Lower leg skin (tissue), 4 donors: ENCODE measurements around the gene ADAM8. TPM values are rescaled to one million over a fixed set of nuclear protein-coding genes. Genes with fewer than 3 reads are reported as not detected.
"Not testable (repeated sequence)": the region's sequence is repeated elsewhere in the genome, so short reads cannot be mapped to it uniquely, and the experiment has no call there.

Source experiments
- DNase-seq, 2 donors: peaks; one replicate each; pipeline ENCODE4 v3.0.0-alpha.2; 2019; ENCODE audit warnings: low spot score in 2 of 2
- H3K4me3 ChIP-seq: fragments of 200-600 bp; sonication (generic); 2 replicates; pipeline ENCODE4 v1.5.1; 2017; ENCODE audit warnings: mild to moderate bottlenecking, low read depth; ENCODE audit not compliant: poor library complexity, severe bottlenecking
- POLR2A ChIP-seq, 2 donors: fragments of 450-650 bp; IDR thresholded peaks; one replicate each; pipeline ENCODE4 v1.6.1; 2016 to 2017; ENCODE audit warnings: antibody characterized with exemption in 2 of 2, mild to moderate bottlenecking in 1 of 2, moderate library complexity in 1 of 2
- WGBS, 2 donors: methylation state at CpG; one replicate each; pipeline ENCODE4 v1.1.5; 2018; 5-methylcytosine and 5-hydroxymethylcytosine counted together
- intact Hi-C: fragments of 100-400 bp; cut with DNase I; formaldehyde crosslinking; loops from one replicate; pipeline ENCODE4 v1.15.0; 2023; ENCODE audit warnings: low total_unique reads
- total RNA-seq, 4 donors: library from RNA; depleted of rRNA; stranded (reverse); fragments of >200 nt; gene quantifications; one replicate each; pipeline ENCODE4 v1.1.0, GENCODE V29; 2016
- TF ChIP-seq, protein P1 (sequence below), 3 donors: fragments of 450-650 bp; IDR thresholded peaks; one replicate each; pipeline ENCODE4 v1.5.1; 2016; ENCODE audit warnings: antibody characterized with exemption in 3 of 3, mild to moderate bottlenecking in 3 of 3, moderate library complexity in 2 of 3

ADAM8 gene
- total RNA-seq, 4 donors from 2014 or later: 3.3 to 5.9 (median 4.6) TPM

DNA sequence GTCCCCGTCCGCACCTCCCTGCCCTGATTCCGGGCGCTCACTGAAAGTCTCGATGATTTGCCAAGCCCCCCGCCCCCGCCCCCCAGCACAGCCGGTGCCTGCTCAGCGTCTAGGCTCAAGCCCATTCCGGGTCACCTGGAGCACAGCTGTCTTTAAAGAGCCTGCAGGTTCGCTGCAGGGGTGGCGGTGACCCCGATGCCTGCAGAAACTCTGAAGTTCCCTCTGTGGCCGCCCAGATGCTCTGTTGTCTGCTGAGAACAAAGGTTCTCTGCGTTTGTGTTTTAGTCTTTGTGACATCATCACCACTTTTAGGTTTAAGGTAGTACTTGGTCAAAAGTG is 38.2 kb downstream of the ADAM8 start:
- no peak for TF ChIP-seq POLR2A (IDR thresholded peaks at IDR 0.05)
- TF ChIP-seq, protein P1, sequence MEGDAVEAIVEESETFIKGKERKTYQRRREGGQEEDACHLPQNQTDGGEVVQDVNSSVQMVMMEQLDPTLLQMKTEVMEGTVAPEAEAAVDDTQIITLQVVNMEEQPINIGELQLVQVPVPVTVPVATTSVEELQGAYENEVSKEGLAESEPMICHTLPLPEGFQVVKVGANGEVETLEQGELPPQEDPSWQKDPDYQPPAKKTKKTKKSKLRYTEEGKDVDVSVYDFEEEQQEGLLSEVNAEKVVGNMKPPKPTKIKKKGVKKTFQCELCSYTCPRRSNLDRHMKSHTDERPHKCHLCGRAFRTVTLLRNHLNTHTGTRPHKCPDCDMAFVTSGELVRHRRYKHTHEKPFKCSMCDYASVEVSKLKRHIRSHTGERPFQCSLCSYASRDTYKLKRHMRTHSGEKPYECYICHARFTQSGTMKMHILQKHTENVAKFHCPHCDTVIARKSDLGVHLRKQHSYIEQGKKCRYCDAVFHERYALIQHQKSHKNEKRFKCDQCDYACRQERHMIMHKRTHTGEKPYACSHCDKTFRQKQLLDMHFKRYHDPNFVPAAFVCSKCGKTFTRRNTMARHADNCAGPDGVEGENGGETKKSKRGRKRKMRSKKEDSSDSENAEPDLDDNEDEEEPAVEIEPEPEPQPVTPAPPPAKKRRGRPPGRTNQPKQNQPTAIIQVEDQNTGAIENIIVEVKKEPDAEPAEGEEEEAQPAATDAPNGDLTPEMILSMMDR (IDR thresholded peaks at IDR 0.05): no peak
- DNase-seq: no peak
- no peak overlapping the region for H3K4me3 ChIP-seq
- WGBS, 2 donors: 14 to 19% methylated on average over 11 to 13 of the region's 15 CpGs
- intact Hi-C loops: no loop called here

DNA sequence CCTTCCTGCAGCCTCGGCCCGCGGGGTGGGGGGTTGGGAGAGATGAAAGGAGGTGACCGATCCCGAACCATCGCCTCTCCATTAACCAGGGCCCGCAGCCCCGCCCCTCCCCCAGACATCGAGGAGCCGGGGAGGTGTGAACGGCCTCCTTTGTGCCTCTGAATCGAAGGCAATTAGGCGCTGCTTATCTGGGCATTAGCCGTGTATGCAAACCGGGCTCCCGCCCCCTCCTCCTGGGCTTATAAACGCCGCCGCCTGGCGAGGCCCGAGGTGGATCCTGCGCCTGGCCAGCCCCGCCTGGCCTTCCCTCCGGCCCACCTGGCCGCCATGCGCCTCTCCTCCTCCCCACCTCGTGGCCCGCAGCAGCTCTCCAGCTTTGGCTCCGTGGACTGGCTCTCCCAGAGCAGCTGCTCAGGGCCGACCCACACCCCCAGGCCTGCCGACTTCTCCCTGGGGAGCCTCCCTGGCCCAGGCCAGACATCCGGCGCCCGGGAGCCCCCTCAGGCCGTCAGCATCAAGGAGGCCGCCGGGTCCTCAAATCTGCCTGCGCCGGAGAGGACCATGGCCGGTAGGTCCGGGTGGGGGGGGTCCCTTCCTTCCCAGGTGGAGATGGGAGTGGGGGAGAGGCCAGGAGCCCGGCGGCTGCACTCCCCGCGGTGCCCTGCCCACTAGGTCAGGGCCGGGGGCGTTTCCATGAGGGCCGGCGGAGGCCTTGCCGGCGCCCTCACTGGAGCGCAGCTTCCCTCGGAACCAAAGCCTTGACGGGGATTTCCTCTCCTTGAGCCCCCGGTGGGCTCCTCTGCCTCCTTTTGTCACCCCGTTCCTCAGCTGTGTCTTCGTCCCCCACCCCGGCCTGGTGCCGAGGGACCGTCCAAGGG is 38.8 kb downstream of the ADAM8 start, which contains the start of gene VENTX:
Gene VENTX (plus strand): TSS at position 268 of the 878 bp plus-strand sequence. CDS start 60 bp downstream, at position 328.
- intact Hi-C loops: no loop called here
- 4 to 8% methylated on average over 49 to 54 of the region's 60 CpGs for WGBS, 2 donors
- TF ChIP-seq POLR2A (IDR thresholded peaks at IDR 0.05): no peak
- H3K4me3 ChIP-seq: no peak within 1 kb of the TSS
- no peak for DNase-seq

DNA sequence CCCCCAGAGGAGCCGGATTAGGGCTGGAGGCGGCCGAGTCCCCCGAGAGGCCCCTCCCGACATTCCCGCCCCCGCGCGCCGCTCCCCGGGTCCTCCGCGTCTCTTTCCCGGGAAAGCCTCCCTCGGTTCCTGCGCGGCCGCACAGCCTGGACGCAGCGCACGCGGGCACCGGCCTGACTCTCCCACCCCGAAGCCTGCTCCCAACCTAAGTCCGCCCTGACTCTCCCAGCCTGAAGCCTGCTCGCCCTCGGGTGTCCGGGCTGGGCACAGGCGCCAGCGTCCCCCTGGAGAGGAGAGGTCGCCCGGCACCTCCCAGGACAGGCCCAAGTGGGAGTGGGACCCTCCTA is 39.5 kb downstream of the ADAM8 start:
- DNase-seq: no peak
- H3K4me3 ChIP-seq: no peak overlapping the region
- intact Hi-C loops: no loop called here
- TF ChIP-seq, protein P1 (IDR thresholded peaks at IDR 0.05): no peak
- no peak for TF ChIP-seq POLR2A (IDR thresholded peaks at IDR 0.05)
- WGBS, 2 donors: 0% methylated on average over 2 to 19 of the region's 32 CpGs

DNA sequence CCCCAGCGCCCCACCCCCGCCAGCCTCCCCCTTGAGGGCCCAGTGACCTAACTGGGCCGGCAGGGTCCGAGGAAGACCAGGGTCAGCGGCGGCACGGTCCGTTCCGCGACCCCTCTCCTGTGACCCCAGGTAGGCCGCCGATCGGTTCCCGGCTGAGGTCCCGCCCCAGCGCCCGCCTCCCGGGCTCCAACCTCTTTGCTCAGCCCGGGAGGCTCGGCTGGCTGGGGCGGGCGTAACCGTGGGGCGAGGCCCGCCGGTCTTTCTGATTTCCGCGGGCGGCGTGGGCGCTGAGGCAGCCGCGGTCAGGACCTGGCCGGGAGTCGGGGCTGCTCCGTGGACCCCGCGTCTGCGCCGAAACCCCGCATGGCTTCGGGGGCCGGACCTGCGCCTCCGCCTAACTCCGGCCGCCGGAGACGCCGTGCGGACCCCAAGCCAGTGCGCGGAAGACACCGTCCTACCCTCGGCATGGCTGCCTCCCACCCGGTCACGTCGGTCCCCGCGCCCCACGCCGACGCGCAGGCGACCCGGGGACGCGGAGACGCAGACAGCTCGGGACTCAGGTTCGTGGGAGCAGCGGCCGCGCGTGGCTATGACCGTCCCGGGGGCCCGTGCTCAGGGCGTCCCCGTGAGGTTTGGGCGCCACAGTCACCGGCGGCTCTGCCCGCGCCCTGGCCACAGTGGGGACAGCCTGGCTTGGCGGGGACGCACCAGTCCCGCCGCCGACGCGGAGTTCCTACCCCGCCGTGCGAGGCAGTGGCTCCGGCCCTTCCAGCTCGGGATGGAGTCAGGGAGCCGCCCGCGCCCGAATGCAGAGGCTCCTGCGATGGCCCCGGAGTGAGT is 40.0 kb downstream of the ADAM8 start:
- intact Hi-C loops: no loop called here
- WGBS, 2 donors: 1 to 4% methylated on average over 34 to 40 of the region's 103 CpGs
- no peak for DNase-seq
- H3K4me3 ChIP-seq: no peak overlapping the region
- TF ChIP-seq, protein P1 (IDR thresholded peaks at IDR 0.05): no peak
- no peak for TF ChIP-seq POLR2A (IDR thresholded peaks at IDR 0.05)

DNA sequence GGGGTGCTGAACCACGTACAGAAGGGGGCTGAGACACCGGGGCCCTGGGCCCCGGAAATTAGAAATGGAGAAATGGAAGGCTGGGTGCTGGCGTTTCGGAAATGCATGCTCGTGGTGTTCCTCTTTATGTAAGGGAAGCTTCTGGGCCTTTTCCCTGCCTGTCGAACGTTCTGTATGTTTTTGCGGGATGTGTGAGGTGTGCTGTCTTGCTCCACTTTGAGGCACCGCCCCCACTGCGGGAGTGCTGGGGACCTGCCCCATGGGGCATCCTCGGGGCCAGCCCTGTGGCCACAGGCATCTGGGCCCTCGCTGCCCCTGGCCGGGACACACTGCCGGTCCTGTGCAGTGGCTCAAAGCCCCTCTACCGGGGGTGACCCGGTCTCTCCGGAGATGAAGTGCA is 40.7 kb downstream of the ADAM8 start:
- H3K4me3 ChIP-seq: no peak overlapping the region
- intact Hi-C loops: no loop called here
- TF ChIP-seq POLR2A (IDR thresholded peaks at IDR 0.05): no peak
- TF ChIP-seq, protein P1 (IDR thresholded peaks at IDR 0.05): no peak
- DNase-seq: no peak
- WGBS, 2 donors: 2 to 3% methylated on average over 15 to 18 of the region's 18 CpGs

DNA sequence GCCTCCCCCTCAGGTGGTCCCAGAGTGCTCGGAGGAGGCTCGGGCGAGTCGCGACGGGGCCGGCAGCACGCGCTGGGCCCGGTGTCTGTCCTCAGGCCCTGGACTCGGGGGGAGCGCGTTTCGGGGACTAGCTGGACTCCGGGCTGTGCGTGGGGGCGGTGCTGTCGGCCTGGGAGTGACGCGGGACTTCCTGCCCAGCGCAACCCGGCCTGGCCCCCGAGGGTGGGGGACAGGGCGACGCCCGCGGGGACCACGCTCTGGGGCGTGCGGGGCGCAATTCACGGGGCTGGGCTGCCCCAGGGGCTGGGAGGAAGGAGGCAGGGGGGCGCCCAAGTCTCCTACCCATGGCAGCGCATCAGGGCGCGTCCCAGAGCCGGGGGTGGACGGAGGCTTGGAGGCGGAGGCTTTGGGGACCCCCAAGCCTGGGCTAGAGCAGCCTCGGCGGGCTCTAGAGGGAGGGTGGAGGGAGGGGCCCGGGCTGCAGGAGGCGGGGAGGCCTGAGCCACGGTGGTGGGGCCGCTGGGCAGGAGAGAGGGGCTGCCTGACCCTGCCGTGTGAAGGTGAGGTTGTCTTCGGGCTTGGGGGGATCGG is 41.3 kb downstream of the ADAM8 start:
- WGBS, 2 donors: 3 to 10% methylated on average over 17 to 40 of the region's 48 CpGs
- intact Hi-C loops: no loop called here
- DNase-seq: no peak
- H3K4me3 ChIP-seq: no peak overlapping the region
- no peak for TF ChIP-seq POLR2A (IDR thresholded peaks at IDR 0.05)
- TF ChIP-seq, protein P1 (IDR thresholded peaks at IDR 0.05): no peak

DNA sequence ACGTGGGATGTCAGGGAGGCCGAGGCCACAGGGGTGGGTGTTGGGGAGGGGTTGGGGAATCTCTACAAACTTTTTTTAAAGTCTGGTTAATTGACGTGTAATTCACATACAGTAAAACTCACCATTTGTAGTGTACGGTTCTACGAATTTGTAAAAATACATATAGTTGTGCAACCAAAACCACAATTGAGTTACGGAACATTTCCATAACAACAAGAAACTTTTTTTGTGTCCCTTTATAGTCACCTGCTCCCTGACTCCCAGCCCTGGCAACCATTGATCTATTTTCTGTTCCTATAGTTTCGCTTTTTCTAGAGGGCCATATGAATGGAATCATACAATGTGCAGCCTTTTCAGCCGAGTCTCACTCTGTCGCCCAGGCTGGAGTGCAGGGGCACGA is 41.9 kb downstream of the ADAM8 start:
- 50 to 56% methylated on average over 9 to 10 of the region's 10 CpGs for WGBS, 2 donors
- DNase-seq, H3K4me3 ChIP-seq, intact Hi-C loops: not testable (repeated sequence)
